ENCODE results near the gene CNKSR2.

Gene CNKSR2

DNA sequence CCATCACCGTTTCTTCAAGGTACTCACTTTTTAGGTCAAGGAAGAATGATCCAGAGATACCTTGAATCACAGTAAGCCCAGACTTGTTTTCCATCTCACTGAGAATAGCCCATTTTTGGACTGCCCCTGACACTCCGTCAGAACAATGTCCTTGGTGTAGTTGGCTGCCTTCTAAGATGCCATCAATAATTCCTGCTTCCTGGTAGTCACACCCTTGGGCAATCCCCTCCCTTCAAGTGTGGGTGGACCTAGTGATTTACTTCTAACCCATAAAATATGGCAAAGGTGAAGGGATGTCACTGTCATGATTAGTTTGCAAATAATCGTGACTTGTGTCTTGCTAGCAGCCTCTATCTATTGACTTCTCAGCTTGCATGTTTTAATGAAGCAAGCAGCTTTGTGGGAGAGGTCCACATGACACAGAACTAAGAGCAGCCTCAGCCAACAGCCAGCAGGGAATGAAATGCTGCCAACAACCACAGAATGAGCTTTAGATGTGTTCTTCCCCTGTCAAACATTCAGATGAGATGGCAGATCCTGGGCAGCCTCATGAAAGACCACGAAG lies 303.9 kb downstream of the CNKSR2 start:
- DNase-seq (ENCODE audit: low read depth), result no peak
- Histone ChIP-seq H3K27me3 (replicated peaks; ENCODE audit: control insufficient read depth, insufficient read depth, low read length) (peaks cover 4% of the 10 kb centered on the region), H3K9me3 (ENCODE audit: control insufficient read depth, low read length) (no peaks in the 10 kb centered on the region), H3K4me1 (ENCODE audit: control insufficient read depth, insufficient read depth, low read length) (no peaks in the 10 kb centered on the region), H3K4me3 (ENCODE audit: low read length) (no peak overlapping the region), H3K9ac (ENCODE audit: low read length) (no peak overlapping the region), H3K36me3 (ENCODE audit: control insufficient read depth, insufficient read depth, low read length, severe bottlenecking) (no peaks in the 10 kb centered on the region)

DNA sequence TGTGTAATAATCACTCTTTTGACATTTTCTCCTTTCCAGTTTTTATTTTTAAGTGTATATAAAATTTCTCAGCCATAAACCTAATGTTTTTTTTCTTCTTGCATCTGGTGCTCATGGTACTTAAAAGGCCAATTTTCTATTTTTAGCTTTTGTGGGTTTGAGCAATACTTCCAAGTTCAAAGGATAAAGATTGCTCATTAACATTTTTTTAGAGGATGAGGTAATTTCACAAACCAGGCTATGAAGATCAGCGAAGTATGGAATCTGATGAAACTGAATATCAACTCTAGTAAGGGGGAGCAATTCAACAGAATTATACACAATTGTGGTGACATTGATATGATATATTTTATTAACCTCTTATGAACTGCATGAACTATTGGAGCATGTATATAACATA lies 309.7 kb downstream of the CNKSR2 start:
- H3K4me3 ChIP-seq (ENCODE audit: low read length), result no peak overlapping the region
- peaks cover 5% of the 10 kb centered on the region for H3K27me3 ChIP-seq (replicated peaks; ENCODE audit: control insufficient read depth, insufficient read depth, low read length)
- DNase-seq (ENCODE audit: low read depth), result peak; percentile 14

DNA sequence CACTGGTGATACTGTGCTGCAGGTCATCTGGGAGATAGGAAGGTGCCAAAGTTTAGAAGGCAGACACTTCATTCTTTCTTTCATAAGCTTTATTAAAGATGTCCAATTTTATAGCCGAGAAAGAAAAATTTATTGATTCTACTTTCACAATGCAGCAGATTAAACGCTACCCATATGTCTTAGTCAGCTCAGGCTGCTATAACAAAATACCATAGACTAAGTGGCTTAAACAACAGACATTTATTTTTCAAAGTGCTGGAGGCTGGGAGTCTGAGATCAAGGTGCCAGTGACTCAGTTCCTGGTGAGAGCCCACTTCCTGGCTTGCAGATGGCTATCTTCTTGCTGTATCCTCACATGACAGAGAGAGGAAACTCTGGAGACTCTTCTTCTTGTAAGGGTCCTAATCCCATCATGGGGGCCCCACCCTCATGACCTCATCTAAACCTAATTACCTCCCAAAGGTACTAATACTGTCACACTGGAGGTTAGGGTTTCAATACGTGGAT lies 317.3 kb downstream of the CNKSR2 start:
- H3K4me1 ChIP-seq (ENCODE audit: control insufficient read depth, insufficient read depth, low read length), result no peaks in the 10 kb centered on the region
- no peak for DNase-seq (ENCODE audit: low read depth)

More for the DNA sequence above, 309.7 kb downstream of the CNKSR2 start:
- peaks cover 10% of the 10 kb centered on the region for H3K4me1 ChIP-seq (ENCODE audit: control insufficient read depth, insufficient read depth, low read length)
- H3K36me3 ChIP-seq (ENCODE audit: control insufficient read depth, insufficient read depth, low read length, severe bottlenecking), result no peaks in the 10 kb centered on the region
- no peak overlapping the region for H3K9ac ChIP-seq (ENCODE audit: low read length)
- no peaks in the 10 kb centered on the region for H3K9me3 ChIP-seq (ENCODE audit: control insufficient read depth, low read length)

DNA sequence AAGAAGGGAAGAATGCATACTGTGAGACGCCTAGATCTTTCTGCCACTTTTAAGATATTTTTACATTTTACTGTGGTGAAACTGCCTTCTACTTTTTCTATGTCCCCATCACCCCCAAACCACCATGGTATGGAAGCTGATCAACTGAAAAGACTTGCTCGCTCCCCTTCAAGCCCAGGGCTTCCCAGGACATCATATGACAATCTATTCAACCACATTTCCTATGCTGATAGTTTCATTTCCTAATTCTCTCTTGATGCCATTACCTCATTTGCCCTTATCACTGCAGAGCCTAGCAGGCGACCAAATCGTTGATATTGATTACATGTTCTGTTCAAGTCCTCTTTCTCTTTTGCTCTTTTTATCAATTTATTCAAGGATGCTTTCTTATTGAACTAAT lies 324.1 kb downstream of the CNKSR2 start:
- no peak overlapping the region for H3K9ac ChIP-seq (ENCODE audit: low read length)
- H3K27me3 ChIP-seq (replicated peaks; ENCODE audit: control insufficient read depth, insufficient read depth, low read length), result peaks cover 3% of the 10 kb centered on the region
- no peaks in the 10 kb centered on the region for H3K9me3 ChIP-seq (ENCODE audit: control insufficient read depth, low read length)
- no peak overlapping the region for H3K4me3 ChIP-seq (ENCODE audit: low read length)
- DNase-seq (ENCODE audit: low read depth), result no peak
- no peaks in the 10 kb centered on the region for H3K4me1 ChIP-seq (ENCODE audit: control insufficient read depth, insufficient read depth, low read length)
- no peaks in the 10 kb centered on the region for H3K36me3 ChIP-seq (ENCODE audit: control insufficient read depth, insufficient read depth, low read length, severe bottlenecking)

More for the DNA sequence above, 317.3 kb downstream of the CNKSR2 start:
- no peaks in the 10 kb centered on the region for H3K36me3 ChIP-seq (ENCODE audit: control insufficient read depth, insufficient read depth, low read length, severe bottlenecking)
- no peak overlapping the region for H3K9ac ChIP-seq (ENCODE audit: low read length)
- no peaks in the 10 kb centered on the region for H3K27me3 ChIP-seq (replicated peaks; ENCODE audit: control insufficient read depth, insufficient read depth, low read length)
- H3K9me3 ChIP-seq (ENCODE audit: control insufficient read depth, low read length), result no peaks in the 10 kb centered on the region
- no peak overlapping the region for H3K4me3 ChIP-seq (ENCODE audit: low read length)

DNA sequence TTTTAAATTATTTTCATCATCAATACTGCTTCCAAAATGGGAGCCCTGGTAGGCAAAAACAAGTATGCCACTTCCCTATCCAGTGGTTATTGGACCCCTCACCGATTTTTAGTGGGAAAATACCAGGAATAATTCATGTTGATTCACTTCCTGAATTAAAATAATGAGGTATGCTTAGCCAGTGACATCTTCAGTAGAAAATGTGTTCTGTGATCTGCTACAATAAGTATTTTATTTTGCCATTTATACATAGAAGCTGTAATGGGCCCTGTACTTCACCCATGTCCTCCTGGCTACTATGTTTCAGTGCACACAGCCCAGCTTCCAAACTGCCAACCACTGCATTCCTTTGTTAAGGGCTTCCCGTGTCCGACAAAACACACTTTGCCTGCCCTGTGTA lies 324.9 kb downstream of the CNKSR2 start:
- H3K9me3 ChIP-seq (ENCODE audit: control insufficient read depth, low read length), result no peaks in the 10 kb centered on the region
- H3K4me1 ChIP-seq (ENCODE audit: control insufficient read depth, insufficient read depth, low read length), result no peaks in the 10 kb centered on the region
- H3K27me3 ChIP-seq (replicated peaks; ENCODE audit: control insufficient read depth, insufficient read depth, low read length), result peaks cover 3% of the 10 kb centered on the region
- no peak for DNase-seq (ENCODE audit: low read depth)
- H3K36me3 ChIP-seq (ENCODE audit: control insufficient read depth, insufficient read depth, low read length, severe bottlenecking), result no peaks in the 10 kb centered on the region
- no peak overlapping the region for H3K4me3 ChIP-seq (ENCODE audit: low read length)
- H3K9ac ChIP-seq (ENCODE audit: low read length), result no peak overlapping the region

DNA sequence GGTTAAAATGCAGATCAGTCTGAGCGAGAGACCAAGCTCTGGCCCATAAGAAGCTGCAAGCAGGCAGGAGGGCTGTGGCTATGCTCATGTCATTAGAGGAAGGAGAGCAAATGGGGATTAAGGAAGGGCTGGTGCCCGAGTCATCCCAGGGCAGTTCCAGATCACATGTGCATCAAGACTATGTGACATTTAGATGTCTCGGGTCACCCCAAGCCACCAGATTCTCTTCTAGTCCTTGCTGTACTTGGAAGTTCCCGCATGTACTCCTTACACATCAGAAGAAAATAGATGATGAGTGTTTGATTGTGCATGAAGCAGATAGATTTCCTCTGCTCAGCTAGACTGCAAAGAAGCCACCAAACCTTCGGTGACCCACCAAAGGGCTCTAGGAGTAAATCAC lies 326.1 kb downstream of the CNKSR2 start:
- no peaks in the 10 kb centered on the region for H3K9me3 ChIP-seq (ENCODE audit: control insufficient read depth, low read length)
- no peaks in the 10 kb centered on the region for H3K36me3 ChIP-seq (ENCODE audit: control insufficient read depth, insufficient read depth, low read length, severe bottlenecking)
- H3K4me1 ChIP-seq (ENCODE audit: control insufficient read depth, insufficient read depth, low read length), result no peaks in the 10 kb centered on the region
- no peak overlapping the region for H3K4me3 ChIP-seq (ENCODE audit: low read length)
- no peak overlapping the region for H3K9ac ChIP-seq (ENCODE audit: low read length)
- no peak for DNase-seq (ENCODE audit: low read depth)
- peaks cover 3% of the 10 kb centered on the region for H3K27me3 ChIP-seq (replicated peaks; ENCODE audit: control insufficient read depth, insufficient read depth, low read length)

DNA sequence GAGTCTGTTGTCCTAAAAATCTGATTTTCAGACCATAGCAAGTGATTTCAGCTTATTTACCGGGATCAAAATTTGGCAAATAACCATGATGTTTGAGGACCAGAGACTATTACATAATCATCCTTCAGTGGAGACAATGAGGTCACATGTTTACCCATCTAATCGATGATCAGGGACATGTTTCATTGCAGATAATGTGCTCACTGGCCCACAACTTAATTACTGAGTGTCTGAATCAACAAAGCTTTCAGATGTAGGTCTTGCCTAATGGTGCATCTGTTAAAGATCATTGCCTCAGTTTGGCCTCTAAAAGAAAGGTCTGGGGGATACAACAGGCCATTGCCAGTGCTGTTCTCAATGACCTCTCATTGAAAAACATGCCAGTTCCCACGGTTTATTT lies 326.7 kb downstream of the CNKSR2 start:
- Histone ChIP-seq H3K9me3 (ENCODE audit: control insufficient read depth, low read length) (no peaks in the 10 kb centered on the region), H3K4me1 (ENCODE audit: control insufficient read depth, insufficient read depth, low read length) (no peaks in the 10 kb centered on the region), H3K9ac (ENCODE audit: low read length) (no peak overlapping the region), H3K4me3 (ENCODE audit: low read length) (no peak overlapping the region), H3K27me3 (replicated peaks; ENCODE audit: control insufficient read depth, insufficient read depth, low read length) (peaks cover 3% of the 10 kb centered on the region), H3K36me3 (ENCODE audit: control insufficient read depth, insufficient read depth, low read length, severe bottlenecking) (no peaks in the 10 kb centered on the region)
- no peak for DNase-seq (ENCODE audit: low read depth)

DNA sequence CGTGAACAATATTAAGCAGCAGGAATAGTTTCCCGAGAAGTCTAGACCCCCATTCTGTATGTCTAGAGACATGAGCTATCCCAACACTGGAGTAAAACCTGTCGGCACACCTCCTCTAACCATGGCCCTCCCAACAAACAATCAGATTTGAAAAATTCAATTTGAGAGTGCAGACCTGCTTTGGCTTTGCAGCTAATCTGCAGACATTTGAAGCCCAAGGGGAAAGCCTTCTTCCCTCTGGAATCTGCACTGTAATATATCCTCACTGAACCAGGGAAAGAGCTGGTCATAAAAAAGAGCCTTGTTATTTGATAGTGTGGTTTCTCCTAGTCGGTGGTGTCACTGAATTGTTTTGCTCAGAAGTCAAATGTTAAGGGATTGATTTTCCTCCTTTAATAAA lies 328.5 kb downstream of the CNKSR2 start:
- no peaks in the 10 kb centered on the region for H3K4me1 ChIP-seq (ENCODE audit: control insufficient read depth, insufficient read depth, low read length)
- H3K4me3 ChIP-seq (ENCODE audit: low read length), result no peak overlapping the region
- no peaks in the 10 kb centered on the region for H3K36me3 ChIP-seq (ENCODE audit: control insufficient read depth, insufficient read depth, low read length, severe bottlenecking)
- H3K27me3 ChIP-seq (replicated peaks; ENCODE audit: control insufficient read depth, insufficient read depth, low read length), result peaks cover 3% of the 10 kb centered on the region
- H3K9me3 ChIP-seq (ENCODE audit: control insufficient read depth, low read length), result peaks cover 9% of the 10 kb centered on the region
- no peak for DNase-seq (ENCODE audit: low read depth)
- H3K9ac ChIP-seq (ENCODE audit: low read length), result no peak overlapping the region
